ENCODE data around the gene LRP2.
"Not testable (repeated sequence)": the region's sequence is repeated elsewhere in the genome, so short reads cannot be mapped to it uniquely, and the experiment has no call there.

Gene LRP2

GRCh38 chr2:169362118-169362893, at the start of gene LRP2:
LRP2 (minus strand) TSS chr2:169362534; CDS start chr2:169362399, 135 bp downstream.
- no peak for DNase-seq (ENCODE audit: low spot score)

- DNase-seq (ENCODE audit: low spot score) = no peak
Measured at GRCh38 chr2:169406891-169407290, 44.6 kb upstream of the LRP2 start.

GRCh38 chr2:169399491-169399890, 37.2 kb upstream of the LRP2 start:
- DNase-seq (ENCODE audit: low spot score) = not testable (repeated sequence)

- DNase-seq (ENCODE audit: low spot score) = no peak
Measured at GRCh38 chr2:169397697-169398096, 35.4 kb upstream of the LRP2 start.

GRCh38 chr2:169395821-169396374, 33.6 kb upstream of the LRP2 start:
- DNase-seq (ENCODE audit: low spot score) = no peak

- DNase-seq (ENCODE audit: low spot score) = no peak
Measured at GRCh38 chr2:169393068-169393590, 30.8 kb upstream of the LRP2 start.

GRCh38 chr2:169391236-169391635, 28.9 kb upstream of the LRP2 start:
- no peak for DNase-seq (ENCODE audit: low spot score)

GRCh38 chr2:169388161-169388560, 25.8 kb upstream of the LRP2 start:
- no peak for DNase-seq (ENCODE audit: low spot score)

- DNase-seq (ENCODE audit: low spot score) = no peak
Measured at GRCh38 chr2:169386722-169387121, 24.4 kb upstream of the LRP2 start.

- no peak for DNase-seq (ENCODE audit: low spot score)
Measured at GRCh38 chr2:169384816-169385215, 22.5 kb upstream of the LRP2 start.

- DNase-seq (ENCODE audit: low spot score) = no peak
Measured at GRCh38 chr2:169372561-169372960, 10.2 kb upstream of the LRP2 start.

- DNase-seq (ENCODE audit: low spot score) = no peak
Measured at GRCh38 chr2:169366066-169366465, 3.7 kb upstream of the LRP2 start.

GRCh38 chr2:169365029-169365480, 2.7 kb upstream of the LRP2 start:
- no peak for DNase-seq (ENCODE audit: low spot score)

- peak; percentile 7 for DNase-seq (ENCODE audit: low spot score)
Measured at GRCh38 chr2:169363560-169364150, 1.3 kb upstream of the LRP2 start.

GRCh38 chr2:169362894-169363559, 693 bp upstream of the LRP2 start:
- DNase-seq (ENCODE audit: low spot score) = no peak

GRCh38 chr2:169361706-169362117, 622 bp downstream of the LRP2 start:
- no peak for DNase-seq (ENCODE audit: low spot score)

GRCh38 chr2:169360984-169361705, 1.2 kb downstream of the LRP2 start:
- no peak for DNase-seq (ENCODE audit: low spot score)

- no peak for DNase-seq (ENCODE audit: low spot score)
Measured at GRCh38 chr2:169358016-169358415, 4.3 kb downstream of the LRP2 start.

GRCh38 chr2:169354244-169354643, 8.1 kb downstream of the LRP2 start:
- no peak for DNase-seq (ENCODE audit: low spot score)

- no peak for DNase-seq (ENCODE audit: low spot score)
Measured at GRCh38 chr2:169351725-169352124, 10.6 kb downstream of the LRP2 start.

- DNase-seq (ENCODE audit: low spot score) = no peak
Measured at GRCh38 chr2:169349535-169349934, 12.8 kb downstream of the LRP2 start.

All from AG08395 (cell line).